ENCODE data around the gene WWOX.

DNA sequence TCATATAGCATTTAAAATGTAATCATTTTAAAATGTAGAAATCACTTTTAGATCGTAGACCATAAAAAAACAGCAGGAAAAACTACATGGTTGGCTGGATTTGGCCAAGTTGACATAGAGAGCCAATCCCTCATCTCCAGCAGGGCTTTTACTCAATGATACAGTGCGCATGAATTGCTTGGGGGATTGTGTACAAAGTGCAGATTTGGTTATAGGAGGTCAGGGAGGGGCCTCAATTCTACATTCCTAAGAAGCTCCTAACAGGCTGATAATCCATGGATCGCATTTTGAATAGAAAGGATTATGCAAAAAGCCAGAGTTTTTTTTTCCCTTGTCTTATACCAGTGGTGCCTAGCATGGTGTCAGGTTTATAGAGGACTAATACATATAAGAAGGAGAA lies 1056.0 kb downstream of the WWOX start:
- TF ChIP-seq POLR2AphosphoS5 (IDR thresholded peaks at IDR 0.05; ENCODE audit: low read depth, low read length) = no peak
- no peak for TF ChIP-seq POLR2A (IDR thresholded peaks at IDR 0.05; ENCODE audit: low read depth, low read length)
- TF ChIP-seq PAX5 (IDR thresholded peaks at IDR 0.05; ENCODE audit: insufficient read depth, low read length, severe bottlenecking) = no peak
- no peak for TF ChIP-seq TAF1 (IDR thresholded peaks at IDR 0.05; ENCODE audit: low read depth, low read length)
- no peak for TF ChIP-seq SPI1 (IDR thresholded peaks at IDR 0.05; ENCODE audit: low read depth, low read length)
- TF ChIP-seq POU2F2 (IDR thresholded peaks at IDR 0.05; ENCODE audit: low read depth, low read length) = no peak

Measured in GM12891 (cell line).